Measurements from ENCODE around the gene TTLL10.

The TTLL10 gene

DNA sequence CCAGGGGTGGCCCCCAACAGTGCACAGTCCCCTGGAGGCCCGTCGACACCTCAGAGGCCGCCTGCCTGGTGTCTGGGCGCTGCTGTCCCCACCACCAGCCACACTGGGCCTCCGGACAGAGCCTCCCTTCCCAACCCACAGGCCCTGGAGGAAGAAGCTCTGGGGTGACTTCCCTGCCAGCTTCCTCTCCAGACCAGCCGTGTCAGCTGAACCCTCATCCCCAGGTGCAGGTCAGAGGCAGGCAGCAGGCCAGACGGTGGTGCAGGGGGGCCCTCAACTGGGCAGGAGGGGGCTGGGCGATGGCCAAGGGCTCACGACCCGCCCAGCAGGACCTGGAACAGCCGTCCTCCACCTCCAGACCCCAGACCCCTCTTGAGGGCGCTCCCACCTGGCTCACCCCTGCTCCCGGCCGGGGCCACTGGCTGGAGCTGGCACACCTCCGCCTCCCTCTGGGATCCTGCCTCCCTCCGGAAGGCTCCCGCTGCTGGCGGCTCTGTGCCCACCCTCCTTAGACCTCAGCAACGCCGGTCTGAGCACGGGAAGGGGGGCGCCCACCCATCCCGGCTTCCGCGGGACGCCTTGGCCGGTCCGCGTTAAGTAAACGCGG, 32.2 kb downstream of the TTLL10 start:
- no peaks in the 10 kb centered on the region for H3K9me3 ChIP-seq (ENCODE audit: control insufficient read depth, low read length)
- peaks cover 5% of the 10 kb centered on the region for H3K4me1 ChIP-seq (ENCODE audit: control insufficient read depth, insufficient read depth, low read length)
- no peak overlapping the region for H3K9ac ChIP-seq (ENCODE audit: low read length)
- no peak overlapping the region for H3K4me3 ChIP-seq (ENCODE audit: low read length)
- H3K27me3 ChIP-seq (replicated peaks; ENCODE audit: control insufficient read depth, insufficient read depth, low read length): peaks cover 20% of the 10 kb centered on the region
- no peak for DNase-seq (ENCODE audit: low read depth)
- H3K36me3 ChIP-seq (ENCODE audit: control insufficient read depth, insufficient read depth, low read length, severe bottlenecking): no peaks in the 10 kb centered on the region

DNA sequence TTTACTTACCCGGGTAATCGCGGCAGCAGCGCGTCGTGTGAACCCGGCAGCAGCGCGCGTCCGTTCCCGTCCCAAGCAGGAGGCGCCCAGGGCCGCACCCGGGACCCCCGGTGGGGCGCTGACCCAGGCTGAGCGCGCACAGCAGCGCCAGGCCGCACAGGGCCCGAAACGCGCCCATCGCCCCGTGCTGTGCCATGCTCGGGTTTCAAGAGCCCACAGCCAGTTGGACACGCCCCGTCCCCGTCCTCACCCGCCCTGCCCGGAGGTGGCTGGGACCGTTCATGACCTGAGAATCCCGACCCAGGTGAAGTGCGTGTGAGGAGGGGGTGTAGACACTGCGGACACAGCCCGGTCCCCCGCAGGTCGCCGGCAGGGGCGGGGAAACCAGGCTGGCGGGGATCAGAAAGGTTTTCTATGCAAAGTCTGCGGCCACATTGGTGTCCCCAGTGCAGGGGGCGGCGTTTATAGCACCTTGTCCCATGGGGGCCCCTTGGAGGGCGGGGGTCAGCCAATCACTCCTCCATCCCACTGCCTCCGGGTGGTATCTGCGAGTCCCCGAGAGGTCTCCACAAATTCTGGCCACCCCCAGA, 32.8 kb downstream of the TTLL10 start, which contains the start of gene TNFRSF18:
Gene TNFRSF18 (minus strand): TSS at position 217 of the 590 bp plus-strand sequence. CDS start 21 bp downstream, at position 196.
- no peak within 1 kb of the TSS for H3K4me3 ChIP-seq (ENCODE audit: low read length)
- H3K27me3 ChIP-seq (replicated peaks; ENCODE audit: control insufficient read depth, insufficient read depth, low read length): peaks cover 20% of the 10 kb centered on the region
- H3K4me1 ChIP-seq (ENCODE audit: control insufficient read depth, insufficient read depth, low read length): peaks cover 5% of the 10 kb centered on the region
- DNase-seq (ENCODE audit: low read depth): no peak
- H3K9ac ChIP-seq (ENCODE audit: low read length): no peak within 1 kb of the TSS
- no peaks in the 10 kb centered on the region for H3K36me3 ChIP-seq (ENCODE audit: control insufficient read depth, insufficient read depth, low read length, severe bottlenecking)
- H3K9me3 ChIP-seq (ENCODE audit: control insufficient read depth, low read length): no peaks in the 10 kb centered on the region

DNA sequence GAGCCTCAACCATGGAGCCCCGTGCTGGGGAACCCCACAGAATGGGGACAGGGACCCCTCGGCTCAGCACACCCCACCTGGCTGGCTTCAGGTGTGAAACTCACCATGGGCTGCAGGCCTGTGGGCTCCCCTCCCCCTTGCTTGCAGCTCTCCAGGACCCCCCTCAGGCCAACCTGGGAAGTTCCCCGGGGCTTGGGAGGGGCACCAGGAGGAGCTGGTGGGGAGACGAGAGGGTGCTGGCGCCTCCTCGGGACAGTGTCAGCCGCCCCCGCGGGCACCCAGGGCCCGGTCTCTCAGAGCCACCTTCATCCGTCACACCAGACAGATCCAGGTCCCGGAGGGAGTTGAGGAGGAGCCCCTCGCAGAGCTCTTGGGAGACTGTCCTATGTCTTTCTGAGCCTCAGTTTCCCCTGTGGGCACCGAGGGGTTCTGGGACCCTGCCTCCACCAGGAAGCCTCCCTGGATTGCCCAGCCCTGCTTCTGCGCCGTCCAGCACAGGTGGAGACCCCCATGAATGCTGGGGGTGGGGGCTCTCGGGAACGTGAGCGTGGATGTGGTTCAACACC, 33.4 kb downstream of the TTLL10 start:
- Histone ChIP-seq H3K9me3 (ENCODE audit: control insufficient read depth, low read length) (no peaks in the 10 kb centered on the region), H3K9ac (ENCODE audit: low read length) (no peak overlapping the region), H3K4me1 (ENCODE audit: control insufficient read depth, insufficient read depth, low read length) (peaks cover 5% of the 10 kb centered on the region), H3K4me3 (ENCODE audit: low read length) (no peak overlapping the region), H3K36me3 (ENCODE audit: control insufficient read depth, insufficient read depth, low read length, severe bottlenecking) (no peaks in the 10 kb centered on the region), H3K27me3 (replicated peaks; ENCODE audit: control insufficient read depth, insufficient read depth, low read length) (peaks cover 20% of the 10 kb centered on the region)
- no peak for DNase-seq (ENCODE audit: low read depth)

GRCh38 chr1:1207571-1207892, 33.9 kb downstream of the TTLL10 start:
- Histone ChIP-seq H3K4me1 (ENCODE audit: control insufficient read depth, insufficient read depth, low read length) (peaks cover 5% of the 10 kb centered on the region), H3K36me3 (ENCODE audit: control insufficient read depth, insufficient read depth, low read length, severe bottlenecking) (no peaks in the 10 kb centered on the region), H3K9me3 (ENCODE audit: control insufficient read depth, low read length) (no peaks in the 10 kb centered on the region), H3K9ac (ENCODE audit: low read length) (no peak overlapping the region), H3K4me3 (ENCODE audit: low read length) (no peak overlapping the region), H3K27me3 (replicated peaks; ENCODE audit: control insufficient read depth, insufficient read depth, low read length) (peaks cover 20% of the 10 kb centered on the region)
- no peak for DNase-seq (ENCODE audit: low read depth)

DNA sequence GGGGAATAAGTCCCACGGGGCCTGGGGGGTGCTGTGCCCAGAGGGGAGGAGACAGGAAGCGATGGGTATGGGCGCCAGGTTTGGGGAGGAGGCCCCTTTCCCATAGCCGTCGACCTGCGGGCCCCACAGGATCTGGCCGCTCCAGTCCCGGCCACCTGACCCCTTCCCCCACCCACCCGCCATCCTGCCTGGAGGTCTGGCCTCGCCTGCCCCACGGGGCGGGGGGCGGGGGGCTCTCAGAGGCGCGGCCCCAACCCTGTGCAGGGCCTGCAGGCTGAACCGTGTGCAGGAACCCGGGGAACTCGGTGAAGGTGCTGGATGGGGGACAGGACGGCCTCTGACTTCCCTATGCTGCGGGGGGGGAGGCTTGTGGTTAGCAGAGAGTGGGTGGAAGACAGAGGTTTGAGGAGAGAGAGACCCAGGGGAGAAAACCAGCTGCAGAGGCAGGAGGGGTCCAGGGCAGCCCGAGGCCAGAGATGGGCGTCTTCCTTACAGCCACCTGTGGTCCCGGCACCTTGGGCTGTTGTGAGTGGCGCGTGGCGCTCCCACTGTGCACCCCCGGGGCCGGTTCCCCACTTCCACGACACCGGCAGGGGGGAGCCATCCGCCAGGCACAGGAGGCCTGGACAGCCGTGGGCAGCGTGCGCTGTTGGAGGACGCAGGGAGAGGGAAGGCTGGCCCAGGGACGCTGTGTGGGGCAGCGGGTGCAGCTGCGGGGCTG, 35.2 kb downstream of the TTLL10 start:
- Histone ChIP-seq H3K4me3 (ENCODE audit: low read length) (peak overlapping the region; percentile 64), H3K36me3 (ENCODE audit: control insufficient read depth, insufficient read depth, low read length, severe bottlenecking) (no peaks in the 10 kb centered on the region), H3K27me3 (replicated peaks; ENCODE audit: control insufficient read depth, insufficient read depth, low read length) (peaks cover 20% of the 10 kb centered on the region), H3K9ac (ENCODE audit: low read length) (no peak overlapping the region), H3K4me1 (ENCODE audit: control insufficient read depth, insufficient read depth, low read length) (peaks cover 5% of the 10 kb centered on the region), H3K9me3 (ENCODE audit: control insufficient read depth, low read length) (no peaks in the 10 kb centered on the region)
- no peak for DNase-seq (ENCODE audit: low read depth)

GRCh38 chr1:1210726-1211540, 37.3 kb downstream of the TTLL10 start:
- no peak for DNase-seq (ENCODE audit: low read depth)
- H3K36me3 ChIP-seq (ENCODE audit: control insufficient read depth, insufficient read depth, low read length, severe bottlenecking): no peaks in the 10 kb centered on the region
- no peak overlapping the region for H3K4me3 ChIP-seq (ENCODE audit: low read length)

DNA sequence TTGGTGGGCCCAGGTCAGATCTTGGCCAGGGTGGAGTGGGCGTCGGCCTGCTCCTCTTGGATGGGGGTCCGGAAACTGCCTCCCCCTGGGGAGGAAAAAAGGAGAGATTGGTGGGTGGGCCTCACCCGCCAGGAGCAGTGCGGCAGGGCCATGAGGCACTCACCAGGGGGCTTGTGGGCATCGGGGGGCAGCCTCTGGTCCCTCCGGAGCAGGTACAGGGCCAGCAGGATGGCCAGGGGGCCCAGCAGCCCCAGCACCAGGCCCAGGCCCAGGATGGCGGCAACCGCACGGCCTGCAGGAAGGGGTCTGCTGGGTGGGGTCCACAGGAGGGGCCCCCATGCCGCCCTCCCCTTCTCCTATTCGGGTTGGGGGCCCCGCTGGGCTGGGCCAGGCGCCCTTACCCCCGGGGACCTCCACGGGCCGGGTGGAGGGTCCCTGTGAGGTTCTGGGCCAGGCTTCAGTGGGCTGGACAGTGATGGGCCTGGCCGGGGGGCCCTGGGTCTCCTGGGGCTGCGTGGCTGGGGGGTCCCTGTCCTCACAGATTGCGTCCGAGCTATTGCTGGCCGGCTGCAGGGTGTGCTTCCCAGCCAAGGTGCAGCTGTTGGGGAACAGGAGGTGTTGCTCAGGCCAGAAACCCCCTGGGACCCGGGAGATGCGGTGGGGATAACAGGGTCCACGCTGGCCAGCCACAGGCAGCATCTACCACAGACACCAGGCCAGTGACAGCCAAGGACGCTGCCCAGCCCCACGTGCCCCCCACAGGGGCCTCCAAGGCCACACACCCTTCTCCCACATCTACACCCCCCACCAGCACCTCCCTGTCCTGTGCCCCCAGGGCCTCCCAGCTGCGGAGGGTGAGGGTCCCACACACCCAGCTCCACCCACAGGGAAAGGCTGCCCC, 38.1 kb downstream of the TTLL10 start:
- Histone ChIP-seq H3K9me3 (ENCODE audit: control insufficient read depth, low read length) (no peaks in the 10 kb centered on the region), H3K36me3 (ENCODE audit: control insufficient read depth, insufficient read depth, low read length, severe bottlenecking) (peaks cover 5% of the 10 kb centered on the region), H3K4me3 (ENCODE audit: low read length) (no peak overlapping the region), H3K27me3 (replicated peaks; ENCODE audit: control insufficient read depth, insufficient read depth, low read length) (peaks cover under 1% of the 10 kb centered on the region), H3K4me1 (ENCODE audit: control insufficient read depth, insufficient read depth, low read length) (peaks cover 5% of the 10 kb centered on the region), H3K9ac (ENCODE audit: low read length) (no peak overlapping the region)
- DNase-seq (ENCODE audit: low read depth): no peak

More at GRCh38 chr1:1210726-1211540, 37.3 kb downstream of the TTLL10 start:
- Histone ChIP-seq H3K9me3 (ENCODE audit: control insufficient read depth, low read length) (no peaks in the 10 kb centered on the region), H3K4me1 (ENCODE audit: control insufficient read depth, insufficient read depth, low read length) (peaks cover 5% of the 10 kb centered on the region), H3K9ac (ENCODE audit: low read length) (no peak overlapping the region), H3K27me3 (replicated peaks; ENCODE audit: control insufficient read depth, insufficient read depth, low read length) (peaks cover 9% of the 10 kb centered on the region)

DNA sequence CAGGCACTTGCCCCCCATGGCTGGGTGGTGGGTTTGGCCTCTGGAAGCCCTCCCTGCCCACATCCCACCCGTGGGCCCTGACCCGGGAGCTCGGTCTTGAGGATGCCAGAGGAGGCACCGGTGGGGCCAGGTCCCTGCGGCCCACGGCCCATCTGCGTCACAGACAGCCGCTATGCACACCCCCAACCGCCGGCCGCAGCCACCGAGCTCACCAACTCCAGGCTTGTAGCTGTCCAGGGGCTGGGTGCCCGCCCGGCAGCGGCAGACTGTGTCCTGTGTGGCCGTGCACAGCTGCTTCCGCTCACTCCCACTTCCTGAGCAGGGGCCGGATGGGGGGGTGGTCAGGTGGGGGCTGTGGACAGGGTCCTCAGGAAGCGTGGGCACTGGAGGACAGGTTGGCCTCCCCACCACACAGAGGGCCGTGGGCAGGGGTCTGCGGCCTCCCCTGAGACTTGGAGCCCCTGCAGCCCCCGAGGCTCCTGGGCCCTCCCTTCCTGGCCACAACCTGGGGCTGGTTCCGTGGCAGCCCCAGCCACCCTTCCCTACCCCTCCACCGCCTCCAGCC, 39.2 kb downstream of the TTLL10 start:
- DNase-seq (ENCODE audit: low read depth): no peak
- H3K27me3 ChIP-seq (replicated peaks; ENCODE audit: control insufficient read depth, insufficient read depth, low read length): no peaks in the 10 kb centered on the region

DNA sequence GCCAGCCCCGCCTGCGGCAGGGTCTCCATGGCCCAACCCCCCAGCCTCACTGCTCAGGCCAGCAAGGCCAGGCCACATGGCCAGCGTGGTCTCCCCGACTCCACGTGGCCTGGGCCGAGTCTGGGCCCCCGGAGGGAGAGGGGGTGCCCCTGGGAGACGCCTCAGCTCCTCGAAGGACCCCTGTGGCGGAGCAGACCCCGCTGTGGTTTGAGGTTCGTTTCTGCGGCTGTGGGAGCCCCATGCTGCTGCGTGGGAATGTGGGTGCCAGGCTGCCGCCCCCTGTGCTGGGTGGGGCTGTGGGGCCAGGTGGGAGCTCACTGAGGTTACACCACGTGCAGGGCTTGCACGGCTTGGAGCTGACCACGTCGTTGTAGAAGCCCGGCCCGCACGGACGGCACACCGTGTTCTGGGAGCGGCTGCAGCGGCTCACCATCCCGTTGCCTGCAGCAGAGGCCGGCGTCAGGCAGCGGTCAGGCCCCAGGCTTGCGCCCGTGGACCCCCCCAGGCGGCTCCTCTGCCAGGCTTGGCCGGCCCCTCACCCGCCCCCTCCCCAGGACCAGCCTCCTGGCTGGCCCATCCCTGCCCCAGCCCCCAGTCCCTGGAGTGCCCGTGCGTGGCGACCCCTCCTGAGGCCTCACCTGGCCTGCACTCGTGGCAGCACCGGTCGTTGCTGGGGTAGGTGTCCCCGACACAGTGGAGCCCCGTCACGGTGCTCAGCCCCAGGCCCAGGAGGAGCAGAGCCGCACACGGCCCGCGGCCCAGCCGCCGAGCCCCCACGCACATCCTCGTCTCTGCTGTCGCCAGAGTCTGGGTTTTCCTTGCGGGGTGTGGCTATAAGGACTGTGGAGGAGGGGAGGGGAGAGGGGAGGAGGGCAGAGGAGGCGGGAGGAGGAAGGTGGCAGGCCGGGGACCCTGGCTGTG, 39.9 kb downstream of the TTLL10 start, which contains the start of gene TNFRSF4:
Gene TNFRSF4 (minus strand): TSS at position 809 of the 921 bp plus-strand sequence. CDS start 26 bp downstream, at position 783.
- no peak for DNase-seq (ENCODE audit: low read depth)
- no peak within 1 kb of the TSS for H3K4me3 ChIP-seq (ENCODE audit: low read length)
- H3K4me1 ChIP-seq (ENCODE audit: control insufficient read depth, insufficient read depth, low read length): no peaks in the 10 kb centered on the region
- H3K27me3 ChIP-seq (replicated peaks; ENCODE audit: control insufficient read depth, insufficient read depth, low read length): no peaks in the 10 kb centered on the region
- H3K36me3 ChIP-seq (ENCODE audit: control insufficient read depth, insufficient read depth, low read length, severe bottlenecking): peaks cover 20% of the 10 kb centered on the region
- H3K9ac ChIP-seq (ENCODE audit: low read length): no peak within 1 kb of the TSS
- no peaks in the 10 kb centered on the region for H3K9me3 ChIP-seq (ENCODE audit: control insufficient read depth, low read length)

More for the DNA sequence above, 39.2 kb downstream of the TTLL10 start:
- Histone ChIP-seq H3K4me3 (ENCODE audit: low read length) (no peak overlapping the region), H3K36me3 (ENCODE audit: control insufficient read depth, insufficient read depth, low read length, severe bottlenecking) (peaks cover 13% of the 10 kb centered on the region), H3K9ac (ENCODE audit: low read length) (no peak overlapping the region), H3K9me3 (ENCODE audit: control insufficient read depth, low read length) (no peaks in the 10 kb centered on the region), H3K4me1 (ENCODE audit: control insufficient read depth, insufficient read depth, low read length) (peaks cover 5% of the 10 kb centered on the region)
